CD4-positive, alpha-beta T cell (primary cell): Measurements from ENCODE around the gene SPINT2. TPM values are rescaled to one million over a fixed set of nuclear protein-coding genes. Genes with fewer than 3 reads are reported as not detected.

Source experiments
- ATAC-seq: fragments of 200-7000 bp; cut with Tn5 transposase; one replicate; pipeline ENCODE4 v1.10.0; 2022; ENCODE audit warnings: mild to moderate bottlenecking; ENCODE audit not compliant: poor library complexity
- CTCF ChIA-PET: fragments of 350-600 bp; sonication (Branson Sonifier 250); formaldehyde crosslinking; loops from one replicate; lab custom pipeline; 2021; ENCODE audit warnings: antibody characterized with exemption, inconsistent platforms; lab: Charles Lee
- POLR2A ChIA-PET: fragments of 350-600 bp; sonication (Branson Sonifier 250); formaldehyde crosslinking; loops from one replicate; lab custom pipeline; 2021; ENCODE audit warnings: antibody characterized with exemption, inconsistent platforms; lab: Charles Lee
- DNase-seq, 14 experiments: peaks; one replicate each; pipeline ENCODE4 v3.0.0-alpha.2; 2013 to 2020; ENCODE audit warnings: mixed read lengths in 2 of 14
- H3K27ac ChIP-seq, 2 donors: one replicate each; pipeline versions ENCODE4 v1.5.1 to v1.7.0; 2013; ENCODE audit warnings: low read length in 2 of 2, low read depth in 1 of 2, mild to moderate bottlenecking in 1 of 2
- H3K27me3 ChIP-seq, 2 experiments: 1 replicate in 1 of 2; 2 replicates in 1 of 2; pipeline versions ENCODE4 v1.6.1 to v1.7.0; 2013; ENCODE audit warnings: low read length in 2 of 2, control low read depth in 1 of 2, mild to moderate bottlenecking in 1 of 2, moderate library complexity in 1 of 2; ENCODE audit not compliant: insufficient read depth in 2 of 2, control insufficient read depth in 1 of 2
- H3K36me3 ChIP-seq: one replicate; pipeline ENCODE4 v1.6.1; 2013; ENCODE audit warnings: low read length, control low read depth; ENCODE audit not compliant: insufficient read depth
- H3K4me1 ChIP-seq: one replicate; pipeline ENCODE4 v1.6.1; 2013; ENCODE audit warnings: low read length, control low read depth; ENCODE audit not compliant: insufficient read depth
- H3K4me3 ChIP-seq: one replicate; pipeline ENCODE4 v1.5.1; 2013; ENCODE audit warnings: mild to moderate bottlenecking, low read length, moderate library complexity
- H3K9me3 ChIP-seq, 2 experiments: 1 replicate in 1 of 2; 2 replicates in 1 of 2; pipeline versions ENCODE4 v1.6.1 to v1.7.0; 2013; ENCODE audit warnings: low read length in 2 of 2, mild to moderate bottlenecking in 2 of 2, control low read depth in 1 of 2, moderate library complexity in 1 of 2; ENCODE audit not compliant: control insufficient read depth in 1 of 2, insufficient read depth in 1 of 2
- H3K27ac Mint-ChIP-seq: one replicate; pipeline ENCODE4 v1.8.0; 2020; ENCODE audit warnings: mixed read lengths
- H3K27me3 Mint-ChIP-seq: one replicate; pipeline ENCODE4 v1.8.0; 2021; ENCODE audit warnings: mixed read lengths
- H3K36me3 Mint-ChIP-seq: one replicate; pipeline ENCODE4 v1.8.0; 2021; ENCODE audit warnings: low read depth, mixed read lengths
- H3K4me1 Mint-ChIP-seq: one replicate; pipeline ENCODE4 v1.8.0; 2021; ENCODE audit warnings: low read depth, mixed read lengths
- H3K4me3 Mint-ChIP-seq: one replicate; pipeline ENCODE4 v1.8.0; 2020; ENCODE audit warnings: mild to moderate bottlenecking, mixed read lengths
- H3K9me3 Mint-ChIP-seq: one replicate; pipeline ENCODE4 v1.8.0; 2020; ENCODE audit warnings: mixed read lengths
- CTCF ChIP-seq: fragments of 200-600 bp; IDR thresholded peaks from one replicate; pipeline ENCODE4 v1.8.0; 2022; ENCODE audit warnings: antibody characterized with exemption, mild to moderate bottlenecking
- intact Hi-C, 2 experiments: fragments of 100-400 bp; cut with DNase I in 1 of 2; cut with micrococcal nuclease in 1 of 2; formaldehyde crosslinking; loops; one replicate each; pipeline versions ENCODE4 v1.15.1 to v1.9.0; 2023 to 2025; cut with DNase I, micrococcal nuclease
- total RNA-seq, 174 experiments: library from RNA in 2 of 174; stranded (reverse) in 2 of 174; gene quantifications; one replicate each; pipeline ENCODE4 v1.2.3 and lab custom pipeline; 2021 to 2026

The SPINT2 gene
- total RNA-seq, 2 experiments from 2014 or later, result 25.4 to 26.5 TPM

DNA sequence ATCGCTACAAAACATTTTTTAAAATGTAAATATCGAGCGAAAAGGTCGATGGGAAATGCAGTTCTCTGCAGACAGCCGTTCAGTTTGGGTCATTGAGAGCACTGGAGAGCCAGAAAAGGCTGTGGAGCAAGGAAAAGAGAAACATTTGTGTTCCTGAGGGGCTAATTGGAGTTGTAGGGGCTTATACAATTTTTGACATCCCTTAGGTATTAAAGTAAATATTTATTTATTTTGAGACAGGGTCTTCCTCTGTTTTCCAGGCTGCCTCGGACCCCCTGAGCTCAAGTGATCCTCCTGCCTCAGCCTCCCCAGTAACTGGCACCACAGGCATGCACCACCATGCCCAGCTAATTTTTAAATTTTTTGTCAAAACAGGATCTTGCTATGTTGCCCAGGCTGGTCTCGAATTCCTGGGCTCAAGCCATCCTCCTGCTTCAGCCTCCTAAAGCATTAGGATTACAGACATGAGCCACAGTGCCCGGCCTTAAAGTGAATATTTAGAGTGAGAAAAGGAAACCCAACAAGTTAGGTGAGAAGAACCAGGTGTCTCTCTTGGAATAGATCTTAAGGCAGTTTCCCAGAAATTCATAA is 52.2 kb downstream of the SPINT2 start:
- Histone ChIP-seq H3K27me3 (no peaks in the 10 kb centered on the region), H3K27ac (peak overlapping the region; percentile 79 to 88), H3K9me3 (no peaks in the 10 kb centered on the region), H3K4me1 (peaks cover 58% of the 10 kb centered on the region), H3K36me3 (no peaks in the 10 kb centered on the region), H3K4me3 (peak overlapping the region; percentile 71)
- Mint-ChIP-seq H3K4me1 (peaks cover 52% of the 10 kb centered on the region), H3K9me3 (no peaks in the 10 kb centered on the region), H3K36me3 (no peaks in the 10 kb centered on the region), H3K27ac (peak overlapping the region; percentile 88), H3K4me3 (peak overlapping the region; percentile 90), H3K27me3 (no peaks in the 10 kb centered on the region)
- ATAC-seq (peak; percentile 14), DNase-seq (no peak)
- intact Hi-C loops, result loop anchor here (1.0 to 5.0 kb wide), 5 partner anchors 19 to 409 kb away; partner anchors contain the start of genes CATSPERG (in 1 of the 2), PSMD8 (in 1 of the 2), SIPA1L3 (in 1 of the 2) and SPINT2 (in 1 of the 2)
- ChIA-PET CTCF (no interaction called here), POLR2A (interaction anchor here (1.0 to 1.2 kb wide), 2 partner anchors 52 to 57 kb away, joined by 3 to 5 read pairs; partner anchors contain the start of genes PSMD8 and SPINT2)
- no peak for TF ChIP-seq CTCF

- Mint-ChIP-seq H3K4me3 (peak overlapping the region; percentile 90), H3K9me3 (no peaks in the 10 kb centered on the region)
- peak overlapping the region; percentile 71 for H3K4me3 ChIP-seq
These were observed 52.8 kb downstream of the SPINT2 start for GRCh38 chr19:38317104-38317612.

DNA sequence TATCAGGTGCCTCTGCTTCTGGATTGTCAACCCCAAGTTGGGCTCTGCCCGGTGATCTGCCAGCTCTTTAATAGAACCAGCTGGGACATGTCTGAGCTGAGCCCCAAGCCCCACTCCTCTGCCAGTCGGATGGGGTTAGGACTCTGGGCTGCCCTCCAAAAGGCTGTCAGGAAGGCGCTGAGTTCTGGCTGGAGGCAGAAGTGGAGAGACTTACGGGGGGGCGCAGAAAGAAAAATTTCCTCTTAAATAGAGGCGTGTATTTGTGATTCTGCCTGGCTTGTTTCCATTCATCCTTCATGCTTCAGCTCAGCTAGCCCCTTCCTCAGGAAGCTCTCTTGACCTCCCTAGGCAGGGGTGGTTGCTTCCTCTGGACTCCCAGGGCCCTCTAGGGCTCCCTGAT is 54.3 kb downstream of the SPINT2 start:
- no peaks in the 10 kb centered on the region for H3K9me3 Mint-ChIP-seq
- ATAC-seq, result no peak
- ChIA-PET CTCF (interaction anchor here (0.5 to 0.7 kb wide), 2 partner anchors 54 to 420 kb away, joined by 3 read pairs; partner anchors contain the start of gene SPINT2), POLR2A (no interaction called here)
- Histone ChIP-seq H3K9me3 (no peaks in the 10 kb centered on the region), H3K4me3 (no peak overlapping the region), H3K27me3 (no peaks in the 10 kb centered on the region), H3K36me3 (peaks cover 2% of the 10 kb centered on the region), H3K27ac (no peak overlapping the region), H3K4me1 (peaks cover 60% of the 10 kb centered on the region)
- H3K36me3 Mint-ChIP-seq, result no peaks in the 10 kb centered on the region
- peak overlapping the region; percentile 70 for H3K27ac Mint-ChIP-seq
- no peak for DNase-seq
- no peaks in the 10 kb centered on the region for H3K27me3 Mint-ChIP-seq
- no peak for TF ChIP-seq CTCF
- H3K4me1 Mint-ChIP-seq, result peaks cover 65% of the 10 kb centered on the region
- H3K4me3 Mint-ChIP-seq, result peak overlapping the region; percentile 87
- intact Hi-C loops, result loop anchor here (1.0 to 5.0 kb wide), 2 partner anchors 57 to 411 kb away; partner anchors contain the start of genes SIPA1L3 (in 1 of the 2) and WDR87 (in 1 of the 2)

More at GRCh38 chr19:38317104-38317612, 52.8 kb downstream of the SPINT2 start:
- no peaks in the 10 kb centered on the region for H3K27me3 ChIP-seq
- no peak for TF ChIP-seq CTCF
- DNase-seq (peak in 8 of 14 experiments; percentile 13 to 72 (median 48)), ATAC-seq (no peak)
- no peaks in the 10 kb centered on the region for H3K36me3 ChIP-seq
- peak overlapping the region; percentile 10 to 88 for H3K27ac ChIP-seq
- peaks cover 60% of the 10 kb centered on the region for H3K4me1 ChIP-seq
- CTCF ChIA-PET, result no interaction called here
- intact Hi-C loops, result loop anchor here in 1 of 2 experiments (2.0 to 5.0 kb wide), 2 partner anchors 52 to 410 kb away; partner anchors contain the start of genes SIPA1L3, SPINT2 and WDR87
- peaks cover 57% of the 10 kb centered on the region for H3K4me1 Mint-ChIP-seq
- H3K27ac Mint-ChIP-seq, result peak overlapping the region; percentile 88
- H3K36me3 Mint-ChIP-seq, result no peaks in the 10 kb centered on the region
- POLR2A ChIA-PET, result interaction anchor here (1.0 kb wide), 1 partner anchor 57 kb away, joined by 5 read pairs; the partner anchor contains the start of gene PSMD8
- H3K27me3 Mint-ChIP-seq, result no peaks in the 10 kb centered on the region
- H3K9me3 ChIP-seq, result no peaks in the 10 kb centered on the region
